Lower leg skin (tissue), 4 donors: ENCODE measurements around the gene EMC10. TPM values are rescaled to one million over a fixed set of nuclear protein-coding genes. Genes with fewer than 3 reads are reported as not detected.
"Not testable (repeated sequence)": the region's sequence is repeated elsewhere in the genome, so short reads cannot be mapped to it uniquely, and the experiment has no call there.

Source experiments
- DNase-seq, 2 donors: peaks; one replicate each; pipeline ENCODE4 v3.0.0-alpha.2; 2019; ENCODE audit warnings: low spot score in 2 of 2
- H3K4me3 ChIP-seq: fragments of 200-600 bp; sonication (generic); 2 replicates; pipeline ENCODE4 v1.5.1; 2017; ENCODE audit warnings: mild to moderate bottlenecking, low read depth; ENCODE audit not compliant: poor library complexity, severe bottlenecking
- POLR2A ChIP-seq, 2 donors: fragments of 450-650 bp; IDR thresholded peaks; one replicate each; pipeline ENCODE4 v1.6.1; 2016 to 2017; ENCODE audit warnings: antibody characterized with exemption in 2 of 2, mild to moderate bottlenecking in 1 of 2, moderate library complexity in 1 of 2
- WGBS, 2 donors: methylation state at CpG; one replicate each; pipeline ENCODE4 v1.1.5; 2018; 5-methylcytosine and 5-hydroxymethylcytosine counted together
- intact Hi-C: fragments of 100-400 bp; cut with DNase I; formaldehyde crosslinking; loops from one replicate; pipeline ENCODE4 v1.15.0; 2023; ENCODE audit warnings: low total_unique reads
- total RNA-seq, 4 donors: library from RNA; depleted of rRNA; stranded (reverse); fragments of >200 nt; gene quantifications; one replicate each; pipeline ENCODE4 v1.1.0, GENCODE V29; 2016
- TF ChIP-seq, protein P1 (sequence below), 3 donors: fragments of 450-650 bp; IDR thresholded peaks; one replicate each; pipeline ENCODE4 v1.5.1; 2016; ENCODE audit warnings: antibody characterized with exemption in 3 of 3, mild to moderate bottlenecking in 3 of 3, moderate library complexity in 2 of 3

The EMC10 gene
- total RNA-seq, 4 donors from 2014 or later, result 35.1 to 93.5 (median 67.5) TPM

DNA sequence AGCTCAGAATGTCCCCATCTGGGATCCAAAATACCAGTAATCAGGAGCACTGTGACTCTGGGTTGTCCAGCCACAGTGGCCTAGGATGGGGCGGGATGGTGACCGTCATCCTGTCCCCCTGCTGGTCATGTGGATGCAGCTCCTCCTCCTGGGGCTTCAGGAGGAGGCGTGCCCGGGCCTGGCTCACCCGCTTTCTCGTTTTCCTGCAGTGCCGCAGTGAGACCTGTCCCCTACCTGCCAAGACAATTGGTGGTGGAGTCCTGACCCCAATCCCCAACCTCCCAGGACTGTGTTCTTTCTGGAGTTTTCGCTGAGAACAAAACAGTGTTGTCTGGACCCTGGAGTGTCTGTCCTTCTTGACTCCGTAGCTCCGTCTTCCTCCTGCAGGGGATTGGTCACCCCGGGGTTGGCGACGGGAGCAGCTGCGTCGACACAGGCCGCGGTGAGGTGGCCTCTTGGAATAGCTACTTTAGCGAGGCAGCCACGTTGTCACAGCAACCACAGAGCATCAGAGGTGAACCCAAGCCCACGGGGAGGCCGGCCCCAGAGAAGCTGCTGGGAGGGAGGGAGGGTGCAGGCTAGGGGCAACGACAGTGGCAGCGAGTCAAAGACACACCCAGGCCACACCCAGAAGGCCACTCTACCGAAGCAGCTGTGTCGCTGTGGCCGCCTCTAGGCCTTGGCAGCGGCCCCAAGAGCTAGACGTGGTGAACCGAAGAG is 10.2 kb upstream of the EMC10 start:
- H3K4me3 ChIP-seq, result no peak overlapping the region
- DNase-seq, result no peak
- WGBS, 2 donors, result 37 to 39% methylated on average over 25 to 29 of the region's 29 CpGs
- intact Hi-C loops, result no loop called here
- TF ChIP-seq, protein P1, sequence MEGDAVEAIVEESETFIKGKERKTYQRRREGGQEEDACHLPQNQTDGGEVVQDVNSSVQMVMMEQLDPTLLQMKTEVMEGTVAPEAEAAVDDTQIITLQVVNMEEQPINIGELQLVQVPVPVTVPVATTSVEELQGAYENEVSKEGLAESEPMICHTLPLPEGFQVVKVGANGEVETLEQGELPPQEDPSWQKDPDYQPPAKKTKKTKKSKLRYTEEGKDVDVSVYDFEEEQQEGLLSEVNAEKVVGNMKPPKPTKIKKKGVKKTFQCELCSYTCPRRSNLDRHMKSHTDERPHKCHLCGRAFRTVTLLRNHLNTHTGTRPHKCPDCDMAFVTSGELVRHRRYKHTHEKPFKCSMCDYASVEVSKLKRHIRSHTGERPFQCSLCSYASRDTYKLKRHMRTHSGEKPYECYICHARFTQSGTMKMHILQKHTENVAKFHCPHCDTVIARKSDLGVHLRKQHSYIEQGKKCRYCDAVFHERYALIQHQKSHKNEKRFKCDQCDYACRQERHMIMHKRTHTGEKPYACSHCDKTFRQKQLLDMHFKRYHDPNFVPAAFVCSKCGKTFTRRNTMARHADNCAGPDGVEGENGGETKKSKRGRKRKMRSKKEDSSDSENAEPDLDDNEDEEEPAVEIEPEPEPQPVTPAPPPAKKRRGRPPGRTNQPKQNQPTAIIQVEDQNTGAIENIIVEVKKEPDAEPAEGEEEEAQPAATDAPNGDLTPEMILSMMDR (IDR thresholded peaks at IDR 0.05), result no peak
- TF ChIP-seq POLR2A (IDR thresholded peaks at IDR 0.05), result no peak

DNA sequence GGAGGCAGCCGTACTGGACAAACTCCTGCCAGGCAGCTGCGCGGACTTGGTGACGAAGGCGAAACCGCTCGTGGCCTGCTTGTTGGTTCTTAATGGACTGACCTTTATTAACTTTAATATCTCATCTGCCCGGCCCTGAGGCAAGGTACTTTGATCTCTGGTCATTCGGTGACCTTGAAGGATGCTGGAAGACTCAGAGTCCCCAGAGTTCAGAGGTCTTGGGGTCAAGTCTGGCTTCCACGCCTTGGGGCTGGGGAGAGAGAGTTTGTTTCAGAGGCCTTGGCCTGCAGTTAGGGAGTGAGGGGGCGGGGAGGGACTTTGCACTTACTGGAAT is 9.6 kb upstream of the EMC10 start:
- DNase-seq, result no peak
- intact Hi-C loops, result no loop called here
- TF ChIP-seq, protein P1 (IDR thresholded peaks at IDR 0.05), result no peak
- TF ChIP-seq POLR2A (IDR thresholded peaks at IDR 0.05), result no peak
- no peak overlapping the region for H3K4me3 ChIP-seq
- WGBS, 2 donors, result 59 to 61% methylated on average over 11 of the region's 11 CpGs

DNA sequence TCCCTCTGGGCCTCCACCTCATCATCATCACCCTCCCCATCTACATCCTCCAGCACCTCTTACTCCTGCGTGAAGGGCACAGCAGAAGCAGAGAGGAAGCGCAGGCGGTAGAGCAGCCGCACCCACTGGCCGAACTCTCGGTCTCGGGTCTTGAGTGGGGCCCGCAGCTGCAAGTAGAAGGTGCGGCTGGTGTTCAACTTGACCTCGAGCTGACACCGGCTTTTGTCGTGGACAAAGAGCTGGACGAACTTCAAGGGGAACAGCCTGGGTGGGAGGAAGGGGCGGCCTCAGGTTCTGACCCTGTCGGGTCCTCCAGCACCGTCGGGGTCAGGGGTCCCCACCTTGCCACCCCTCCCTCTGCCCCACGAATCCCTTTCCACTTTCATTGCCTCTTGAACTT is 8.7 kb upstream of the EMC10 start:
- TF ChIP-seq POLR2A (IDR thresholded peaks at IDR 0.05), result no peak
- TF ChIP-seq, protein P1 (IDR thresholded peaks at IDR 0.05), result no peak
- intact Hi-C loops, result no loop called here
- no peak for DNase-seq
- H3K4me3 ChIP-seq, result no peak overlapping the region
- 84 to 87% methylated on average over 18 of the region's 18 CpGs for WGBS, 2 donors

DNA sequence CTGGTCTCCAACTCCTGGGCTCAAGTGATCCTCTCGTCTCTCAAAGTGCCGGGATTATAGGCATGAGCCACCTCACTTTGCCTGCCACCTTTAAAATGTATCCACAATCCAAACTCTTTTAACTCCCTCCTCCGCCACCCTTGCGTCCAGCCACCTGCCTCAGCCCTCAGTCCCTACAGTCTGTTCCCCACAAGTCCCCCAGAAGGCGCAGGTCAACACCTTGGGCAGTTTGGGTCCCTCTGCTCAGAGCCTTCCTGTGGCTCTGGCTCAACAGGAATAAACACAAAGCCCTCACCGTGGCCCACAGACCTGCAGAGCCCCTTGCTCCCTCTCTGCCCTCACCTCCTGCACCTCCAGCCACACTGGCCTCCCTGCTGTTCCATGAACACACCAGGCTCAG is 7.5 kb upstream of the EMC10 start:
- WGBS, 2 donors, result 81 to 84% methylated on average over 6 of the region's 6 CpGs
- TF ChIP-seq POLR2A (IDR thresholded peaks at IDR 0.05), result no peak
- TF ChIP-seq, protein P1 (IDR thresholded peaks at IDR 0.05), result no peak
- DNase-seq, result no peak
- no peak overlapping the region for H3K4me3 ChIP-seq
- intact Hi-C loops, result no loop called here

DNA sequence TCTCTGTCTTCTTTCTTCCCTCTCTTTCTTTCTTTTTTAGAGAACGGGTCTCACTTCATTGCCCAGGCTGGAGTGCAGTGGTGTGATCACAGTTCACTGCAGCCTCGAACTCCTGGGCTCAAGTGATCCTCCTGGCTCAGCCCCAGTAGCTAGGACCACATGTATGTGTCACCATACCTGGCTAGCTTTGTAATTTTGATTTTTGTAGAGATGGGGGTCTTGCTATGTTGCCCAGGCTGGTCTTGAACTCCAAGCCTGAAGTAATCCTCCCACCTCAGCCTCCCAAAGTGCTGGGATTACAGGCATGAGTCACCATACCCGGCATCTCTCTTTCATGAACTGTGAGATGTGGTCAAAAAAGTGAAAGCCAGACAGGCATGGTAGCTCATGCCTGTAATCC is 3.0 kb upstream of the EMC10 start:
- DNase-seq, H3K4me3 ChIP-seq, intact Hi-C loops: not testable (repeated sequence)
- WGBS, 2 donors, result 49 to 59% methylated on average over 3 of the region's 3 CpGs

DNA sequence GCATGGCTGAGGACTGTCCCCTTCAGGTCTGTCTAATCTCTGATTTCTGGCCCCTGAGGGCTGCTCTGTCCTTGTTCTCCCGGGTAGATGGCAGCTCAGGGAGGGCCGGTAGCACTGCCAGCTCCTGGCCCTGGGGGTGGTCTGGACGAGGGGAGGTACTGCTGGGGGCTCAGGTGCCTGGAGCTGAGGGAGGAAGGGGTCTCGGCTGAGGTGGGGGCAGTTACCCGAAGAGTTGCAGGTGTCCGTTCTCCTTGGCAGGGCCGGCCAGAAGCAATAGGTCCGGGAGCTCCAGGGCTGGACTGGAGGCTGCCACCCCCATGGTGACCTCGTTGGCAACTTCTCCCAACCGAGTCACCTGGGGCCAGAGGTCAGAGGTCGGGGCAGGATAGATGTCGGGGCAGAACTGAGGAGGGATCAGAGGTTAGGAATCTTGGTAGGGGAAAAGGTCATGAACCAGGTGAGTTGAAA is 1.2 kb upstream of the EMC10 start:
- TF ChIP-seq, protein P1 (IDR thresholded peaks at IDR 0.05), result no peak
- TF ChIP-seq POLR2A (IDR thresholded peaks at IDR 0.05), result no peak
- no peak for DNase-seq
- 74% methylated on average over 12 of the region's 12 CpGs for WGBS, 2 donors
- intact Hi-C loops, result no loop called here
- H3K4me3 ChIP-seq, result no peak overlapping the region
